GM21825 (cell line): Measurements from ENCODE around the gene UBE2K.
"Not testable (repeated sequence)": the region's sequence is repeated elsewhere in the genome, so short reads cannot be mapped to it uniquely, and the experiment has no call there.

Source experiments
- ATAC-seq: cut with Tn5 transposase; IDR thresholded peaks from one replicate; pipeline ENCODE4 v1.9.1; 2021; ENCODE audit warnings: mild to moderate bottlenecking, moderate library complexity; ENCODE audit not compliant: unreplicated experiment

UBE2K gene

DNA sequence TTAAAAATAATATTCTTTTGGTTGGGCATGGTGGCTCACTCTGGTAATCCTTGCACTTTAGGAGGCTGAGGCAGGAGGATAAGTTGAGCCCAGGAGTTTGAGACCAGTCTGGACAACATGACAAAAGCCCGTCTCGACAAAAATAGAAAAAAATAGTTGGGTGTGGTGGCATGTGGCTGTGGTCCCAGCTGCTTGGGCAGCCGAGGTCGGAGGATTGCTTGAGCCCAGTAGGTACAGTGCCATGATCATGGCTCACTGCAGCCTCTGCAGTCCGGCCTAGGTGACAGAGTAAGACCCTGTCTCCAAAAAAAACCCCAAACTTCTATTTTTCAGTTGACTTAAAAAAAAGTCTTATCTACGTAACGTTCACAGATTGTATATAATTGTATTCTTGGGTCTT lies 23.9 kb downstream of the UBE2K start:
- ATAC-seq: no peak

DNA sequence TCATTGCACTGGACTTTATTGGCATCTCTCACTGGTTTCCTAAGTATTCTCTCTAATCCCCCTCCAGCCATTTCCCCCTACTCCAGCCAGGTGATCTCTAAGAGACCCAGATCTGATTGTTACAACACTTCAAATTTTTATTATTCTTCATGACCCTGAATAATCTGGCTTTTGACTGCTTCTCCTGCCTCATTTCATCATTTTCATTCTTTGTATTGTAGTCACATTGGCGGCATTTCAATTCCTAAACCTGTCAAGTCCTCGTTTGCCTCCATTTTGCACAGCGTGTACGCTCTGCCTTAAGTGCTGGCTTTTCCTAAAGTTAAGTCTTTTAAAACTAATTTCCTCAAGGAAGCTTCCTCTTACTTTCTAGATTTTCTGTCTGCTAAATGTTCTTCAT lies 31.6 kb downstream of the UBE2K start:
- no peak for ATAC-seq

GRCh38 chr4:39730072-39730471 lies 32.1 kb downstream of the UBE2K start:
- no peak for ATAC-seq

- no peak for ATAC-seq
Measured at GRCh38 chr4:39731908-39732307, 34.0 kb downstream of the UBE2K start.

- ATAC-seq: no peak
Measured at GRCh38 chr4:39732728-39733127, 34.8 kb downstream of the UBE2K start.

GRCh38 chr4:39739591-39739990 lies 41.7 kb downstream of the UBE2K start:
- ATAC-seq: not testable (repeated sequence)

DNA sequence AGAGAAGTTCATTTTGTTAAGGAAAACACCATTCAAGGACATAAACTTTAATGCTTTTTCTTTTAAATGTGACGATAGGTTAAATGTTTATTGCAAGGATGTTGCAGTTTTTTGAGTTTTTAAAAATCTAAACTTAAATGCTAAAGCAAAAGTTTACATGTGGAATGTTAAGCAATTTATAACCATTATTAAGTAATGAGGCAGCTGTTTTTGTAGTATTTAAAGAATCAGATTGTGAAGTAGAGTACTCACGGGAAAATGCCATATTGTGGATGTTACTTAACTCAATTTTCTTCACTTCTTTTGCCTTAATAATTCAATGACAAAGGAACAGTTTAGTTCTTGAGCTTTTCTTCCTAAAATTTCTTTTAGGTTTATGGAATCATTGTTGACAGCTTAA lies 43.5 kb downstream of the UBE2K start:
- no peak for ATAC-seq

DNA sequence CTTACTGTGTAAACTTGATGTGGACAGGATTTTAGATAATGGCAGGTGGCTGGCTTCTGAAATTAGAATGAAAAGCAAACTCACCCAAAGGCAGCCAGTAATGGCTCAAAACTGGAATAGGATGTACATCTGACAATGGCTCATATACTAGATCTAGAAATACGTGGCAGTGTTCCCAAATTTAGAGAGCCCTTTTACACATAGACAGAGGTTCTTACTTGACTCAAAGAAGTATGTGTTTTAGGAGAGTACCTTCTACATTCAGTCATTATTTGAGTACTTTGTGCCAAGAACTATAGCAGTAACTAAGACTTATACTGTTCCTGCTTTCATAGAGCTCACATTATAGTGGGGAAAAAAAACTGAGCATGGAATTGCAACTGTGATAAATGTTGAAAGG lies 48.0 kb downstream of the UBE2K start:
- ATAC-seq: no peak

DNA sequence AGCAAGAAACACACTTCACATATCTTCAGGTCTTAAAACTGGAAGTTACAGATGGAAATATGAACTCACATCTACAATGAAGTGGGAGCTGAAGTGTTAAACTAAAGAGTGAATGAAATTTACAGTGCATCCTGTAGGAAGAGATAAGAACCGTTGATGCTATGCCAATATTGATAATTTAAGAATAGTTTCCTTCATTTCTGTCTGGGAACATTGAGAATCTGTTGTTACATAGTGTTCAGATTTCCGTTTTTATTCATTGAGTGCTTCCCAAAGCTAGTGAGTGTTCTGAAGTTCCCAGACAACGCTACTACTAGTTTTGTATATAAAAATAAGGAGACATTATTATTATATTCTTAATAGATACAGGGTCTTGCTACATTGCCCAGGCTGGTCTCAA lies 52.3 kb downstream of the UBE2K start:
- ATAC-seq: no peak

- ATAC-seq: no peak
Measured at GRCh38 chr4:39754309-39754708, 56.4 kb downstream of the UBE2K start.

DNA sequence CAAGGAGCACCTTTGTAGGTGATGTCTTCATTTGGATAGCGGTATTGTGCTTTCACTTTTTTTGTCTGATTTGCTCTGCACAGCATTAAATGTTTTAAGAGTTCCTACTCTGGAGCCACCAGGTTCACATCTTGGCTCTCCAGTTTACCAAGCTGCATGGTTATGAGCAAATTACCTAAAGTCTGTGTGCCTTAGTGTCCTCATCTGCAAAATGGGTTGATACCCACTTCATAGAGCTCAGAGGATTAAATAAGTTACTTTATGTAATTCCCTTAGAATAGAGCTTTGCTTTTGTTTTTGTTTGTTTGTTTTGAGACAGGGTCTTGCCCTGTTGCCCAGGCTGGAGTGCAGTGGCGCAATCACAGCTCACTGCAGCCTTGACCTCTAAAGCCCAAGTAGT lies 58.2 kb downstream of the UBE2K start:
- no peak for ATAC-seq

GRCh38 chr4:39758176-39758575 lies 60.2 kb downstream of the UBE2K start:
- no peak for ATAC-seq

- no peak for ATAC-seq
Measured at GRCh38 chr4:39759569-39759968, 61.6 kb downstream of the UBE2K start.

DNA sequence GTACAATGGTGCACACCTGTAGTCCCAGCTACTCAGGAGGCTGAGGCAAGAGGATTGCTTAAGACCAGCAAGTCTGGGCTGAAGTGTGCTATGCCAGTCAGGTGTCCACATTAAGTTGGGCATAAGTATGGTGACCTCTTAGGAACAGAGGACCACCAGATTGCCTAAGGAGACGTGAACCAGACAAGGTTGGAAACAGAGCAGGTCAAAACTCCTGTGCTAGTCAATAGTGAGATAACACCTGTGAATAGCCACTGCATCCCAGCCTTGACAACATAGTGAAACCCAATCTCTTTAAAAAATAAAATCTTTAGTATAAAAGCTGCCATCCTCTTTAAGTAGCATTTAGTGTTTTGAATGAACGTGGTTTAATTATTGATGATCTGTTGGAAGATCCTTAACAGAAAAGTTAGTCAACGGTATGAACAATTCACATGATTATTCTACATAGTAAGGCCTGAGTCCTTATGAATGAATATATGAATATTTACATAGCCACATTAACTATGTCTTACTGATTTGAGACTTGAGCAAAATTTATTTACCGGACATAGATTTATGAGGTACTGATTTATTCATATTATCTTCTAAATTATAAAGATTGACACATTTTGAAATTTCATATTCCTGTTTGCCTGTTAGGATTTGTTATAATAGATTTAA lies 63.2 kb downstream of the UBE2K start:
- no peak for ATAC-seq

- peak; percentile 58 for ATAC-seq
Measured at GRCh38 chr4:39763714-39764572, 66.0 kb downstream of the UBE2K start.

GRCh38 chr4:39770005-39770404 lies 72.1 kb downstream of the UBE2K start:
- no peak for ATAC-seq

DNA sequence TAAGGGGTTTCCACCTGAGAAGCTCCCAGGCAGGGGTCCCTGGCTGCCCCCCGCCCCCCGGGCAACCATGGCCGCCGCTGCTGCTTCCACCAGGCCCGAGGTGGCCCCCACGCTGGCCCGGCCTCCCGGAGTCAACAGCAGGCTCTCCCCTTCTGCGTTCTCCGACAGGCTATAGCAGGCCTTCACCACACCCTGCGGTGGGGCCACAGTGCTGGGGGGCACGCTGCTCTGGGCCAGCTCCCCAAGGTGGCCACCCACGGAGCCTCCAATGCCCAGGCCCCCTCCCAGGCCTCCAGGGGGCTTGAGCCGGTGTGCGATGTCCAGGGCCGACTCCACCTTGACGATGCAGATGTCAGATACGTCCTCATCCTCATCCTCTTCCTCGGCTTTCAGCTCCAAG lies 72.5 kb downstream of the UBE2K start:
- ATAC-seq: no peak

DNA sequence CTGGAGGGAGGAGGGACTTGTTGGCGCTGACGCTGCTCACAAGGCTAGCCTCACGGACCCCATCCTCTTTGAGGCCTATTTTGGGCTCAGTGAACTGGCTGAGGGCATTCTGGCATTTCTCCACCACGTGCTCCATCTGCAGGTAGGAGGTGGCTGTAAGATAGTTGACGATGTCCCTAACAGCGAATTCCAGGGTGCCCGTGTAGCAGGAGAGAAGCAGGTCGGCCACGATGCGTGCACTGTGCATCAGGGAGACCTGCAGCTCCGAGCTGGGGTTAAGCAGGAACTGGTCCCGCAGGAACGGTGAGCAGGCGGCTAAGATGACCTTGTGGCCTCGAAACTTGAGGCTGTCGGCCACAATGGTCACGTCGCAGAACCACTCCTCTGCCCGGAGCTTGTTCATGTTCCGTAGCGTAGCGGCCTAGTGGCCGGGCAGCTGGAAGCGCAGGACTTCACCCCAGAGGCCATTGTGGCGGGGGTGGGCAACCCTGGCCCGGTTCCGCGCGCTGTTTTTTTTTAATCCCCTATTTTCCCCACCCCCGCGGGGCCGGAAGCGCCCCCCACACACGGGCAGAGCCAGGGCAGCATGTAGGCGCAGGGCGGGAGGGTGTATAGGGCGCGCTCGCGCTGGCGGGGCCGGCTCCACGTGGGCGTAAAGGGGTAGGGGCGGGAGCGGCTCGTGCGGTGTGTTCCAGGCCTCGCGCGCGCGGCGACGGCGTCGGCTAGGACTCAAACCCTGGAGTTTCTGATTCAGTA lies 73.2 kb downstream of the UBE2K start:
- ATAC-seq: no peak

GRCh38 chr4:39781988-39782387 lies 84.1 kb downstream of the UBE2K start:
- not testable (repeated sequence) for ATAC-seq

DNA sequence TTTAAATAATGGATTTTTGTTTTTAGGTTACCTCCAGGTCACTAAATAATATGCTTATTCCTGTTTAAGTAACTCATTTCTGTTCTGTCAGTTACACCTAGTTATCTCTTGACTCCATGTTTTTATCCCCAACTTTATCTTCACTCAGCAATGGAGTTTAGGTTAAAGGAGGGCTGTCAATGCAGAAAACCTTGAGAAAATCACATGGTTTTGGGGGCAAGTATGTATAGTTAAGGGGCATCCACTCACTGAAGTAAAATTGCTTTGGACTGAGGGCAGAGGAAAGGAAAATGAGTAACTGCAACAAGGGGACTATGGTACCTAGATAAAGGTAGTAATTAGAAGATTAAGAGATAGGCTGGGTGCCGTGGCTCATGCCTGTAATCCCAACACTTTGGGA lies 87.1 kb downstream of the UBE2K start:
- no peak for ATAC-seq

DNA sequence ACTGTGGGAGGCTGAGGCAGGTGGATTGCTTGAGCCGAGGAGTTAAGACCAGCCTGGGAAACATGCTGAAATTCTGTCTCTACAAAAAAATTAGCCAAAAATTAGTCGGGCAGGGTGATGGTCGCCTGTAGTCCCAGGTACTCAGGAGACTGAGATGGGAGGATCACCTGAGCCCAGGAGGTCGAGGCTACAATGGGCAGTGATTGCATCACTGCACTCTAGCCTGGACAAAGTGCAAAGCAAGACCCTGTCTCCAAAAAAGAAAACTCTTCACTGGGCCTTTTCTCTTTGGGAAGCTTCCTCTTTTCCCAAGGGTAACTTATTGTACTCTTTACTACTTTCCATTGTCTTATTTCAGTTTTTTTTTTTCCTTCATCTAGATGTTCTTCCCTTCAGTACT lies 88.9 kb downstream of the UBE2K start:
- ATAC-seq: no peak

- ATAC-seq: no peak
Measured at GRCh38 chr4:39792128-39792527, 94.2 kb downstream of the UBE2K start.
